Body of pancreas (tissue), 4 donors: ENCODE data around the gene ORAI2. TPM values are rescaled to one million over a fixed set of nuclear protein-coding genes. Genes with fewer than 3 reads are reported as not detected.

Experiments
- ATAC-seq: fragments of 150-250 bp; one replicate; pipeline ENCODE4 v1.9.1; 2016
- DNase-seq, 4 donors: peaks; one replicate each; pipeline ENCODE4 v3.0.0-alpha.2; 2019
- H3K27ac ChIP-seq, 4 donors: fragments of 200-600 bp; sonication (generic); 1 replicate in 3 of 4; 2 replicates in 1 of 4; pipeline versions ENCODE4 v1.5.1 to v1.6.1; 2016 to 2019; ENCODE audit warnings: mild to moderate bottlenecking in 1 of 4, mixed read lengths in 1 of 4, moderate library complexity in 1 of 4
- H3K27me3 ChIP-seq, 2 donors: fragments of 200-600 bp; sonication (generic); one replicate each; pipeline ENCODE4 v1.6.0; 2016; ENCODE audit warnings: mild to moderate bottlenecking in 1 of 2
- H3K36me3 ChIP-seq, 2 donors: fragments of 200-600 bp; sonication (generic); replicated peaks in 1 of 2; 2 replicates each; pipeline ENCODE4 v1.5.1; 2016; ENCODE audit warnings: low read depth in 2 of 2; ENCODE audit not compliant: insufficient read depth in 1 of 2
- H3K4me1 ChIP-seq: fragments of 200-600 bp; sonication (generic); one replicate; pipeline ENCODE4 v1.6.0; 2016
- H3K4me3 ChIP-seq, 2 donors: fragments of 200-600 bp; sonication (generic); 1 replicate in 1 of 2; 2 replicates in 1 of 2; pipeline ENCODE4 v1.5.1; 2016 to 2019
- H3K9me3 ChIP-seq, 3 donors: fragments of 200-600 bp; sonication (generic); 1 replicate in 2 of 3; 2 replicates in 1 of 3; pipeline ENCODE4 v1.5.1; 2016
- POLR2A ChIP-seq, 3 donors: fragments of 450-650 bp; IDR thresholded peaks; one replicate each; pipeline ENCODE4 v1.6.1; 2016; ENCODE audit warnings: antibody characterized with exemption in 3 of 3, mild to moderate bottlenecking in 2 of 3
- WGBS, 2 donors: methylation state at CpG; one replicate each; pipeline ENCODE4 v1.1.5; 2017; 5-methylcytosine and 5-hydroxymethylcytosine counted together
- intact Hi-C: fragments of 100-400 bp; cut with DNase I; formaldehyde crosslinking; loops from one replicate; pipeline ENCODE4 v1.15.1; 2023
- total RNA-seq, 2 donors: library from RNA; depleted of rRNA; stranded (reverse); fragments of >200 nt; gene quantifications; one replicate each; pipeline ENCODE4 v1.1.0, GENCODE V29; 2016
- TF ChIP-seq, protein P1 (sequence below), 7 experiments: fragments of 450-650 bp in 4 of 7; fragments of 200-600 bp in 3 of 7; sonication (generic) in 3 of 7; IDR thresholded peaks; one replicate each; pipeline ENCODE4 v1.5.1; 2016 to 2019; ENCODE audit warnings: antibody characterized with exemption in 7 of 7

The ORAI2 gene
- total RNA-seq, 2 donors from 2014 or later: 11.7 to 20.8 TPM

GRCh38 chr7:102392330-102392729 is 41.0 kb upstream of the ORAI2 start:
- H3K9me3 ChIP-seq: no peaks in the 10 kb centered on the region
- no peak for ATAC-seq
- H3K27ac ChIP-seq: no peak overlapping the region
- peaks cover 14% of the 10 kb centered on the region for H3K4me1 ChIP-seq
- TF ChIP-seq POLR2A (IDR thresholded peaks at IDR 0.05): no peak
- TF ChIP-seq, protein P1, sequence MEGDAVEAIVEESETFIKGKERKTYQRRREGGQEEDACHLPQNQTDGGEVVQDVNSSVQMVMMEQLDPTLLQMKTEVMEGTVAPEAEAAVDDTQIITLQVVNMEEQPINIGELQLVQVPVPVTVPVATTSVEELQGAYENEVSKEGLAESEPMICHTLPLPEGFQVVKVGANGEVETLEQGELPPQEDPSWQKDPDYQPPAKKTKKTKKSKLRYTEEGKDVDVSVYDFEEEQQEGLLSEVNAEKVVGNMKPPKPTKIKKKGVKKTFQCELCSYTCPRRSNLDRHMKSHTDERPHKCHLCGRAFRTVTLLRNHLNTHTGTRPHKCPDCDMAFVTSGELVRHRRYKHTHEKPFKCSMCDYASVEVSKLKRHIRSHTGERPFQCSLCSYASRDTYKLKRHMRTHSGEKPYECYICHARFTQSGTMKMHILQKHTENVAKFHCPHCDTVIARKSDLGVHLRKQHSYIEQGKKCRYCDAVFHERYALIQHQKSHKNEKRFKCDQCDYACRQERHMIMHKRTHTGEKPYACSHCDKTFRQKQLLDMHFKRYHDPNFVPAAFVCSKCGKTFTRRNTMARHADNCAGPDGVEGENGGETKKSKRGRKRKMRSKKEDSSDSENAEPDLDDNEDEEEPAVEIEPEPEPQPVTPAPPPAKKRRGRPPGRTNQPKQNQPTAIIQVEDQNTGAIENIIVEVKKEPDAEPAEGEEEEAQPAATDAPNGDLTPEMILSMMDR (IDR thresholded peaks at IDR 0.05): no peak
- WGBS, 2 donors: 78 to 80% methylated on average over 1 of the region's 1 CpG
- no peak overlapping the region for H3K4me3 ChIP-seq
- intact Hi-C loops: loop anchor here (5.0 kb wide), 1 partner anchor 110 kb away; no protein-coding TSS in a partner anchor
- DNase-seq: no peak
- no peaks in the 10 kb centered on the region for H3K27me3 ChIP-seq
- H3K36me3 ChIP-seq: no peaks in the 10 kb centered on the region

DNA sequence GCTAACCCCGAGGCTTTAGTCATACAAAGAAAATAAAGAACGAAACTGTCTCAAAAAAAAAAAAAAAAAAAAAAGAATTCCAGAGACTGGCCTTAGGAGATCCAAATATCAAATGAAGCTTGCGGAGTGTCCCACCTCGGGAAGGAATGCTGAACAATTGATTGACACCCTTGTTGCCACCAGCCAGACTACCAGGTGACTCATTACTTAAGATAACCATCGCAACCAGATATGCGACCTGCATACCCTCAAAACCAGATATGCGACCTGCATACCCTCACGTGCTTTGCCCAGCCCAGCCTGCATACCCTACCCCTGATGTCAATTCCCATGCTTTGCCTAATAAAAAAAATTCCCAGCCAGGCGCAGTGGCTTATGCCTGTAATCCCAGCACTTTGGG is 39.9 kb upstream of the ORAI2 start:
- Histone ChIP-seq H3K4me3 (no peak overlapping the region), H3K27ac (no peak overlapping the region), H3K27me3 (no peaks in the 10 kb centered on the region), H3K9me3 (no peaks in the 10 kb centered on the region), H3K36me3 (no peaks in the 10 kb centered on the region), H3K4me1 (peaks cover 17% of the 10 kb centered on the region)
- TF ChIP-seq POLR2A (IDR thresholded peaks at IDR 0.05): no peak
- TF ChIP-seq, protein P1 (IDR thresholded peaks at IDR 0.05): no peak
- no peak for ATAC-seq
- 77 to 84% methylated on average over 8 to 9 of the region's 9 CpGs for WGBS, 2 donors
- no peak for DNase-seq
- intact Hi-C loops: loop anchor here (5.0 kb wide), 1 partner anchor 111 kb away; no protein-coding TSS in a partner anchor

DNA sequence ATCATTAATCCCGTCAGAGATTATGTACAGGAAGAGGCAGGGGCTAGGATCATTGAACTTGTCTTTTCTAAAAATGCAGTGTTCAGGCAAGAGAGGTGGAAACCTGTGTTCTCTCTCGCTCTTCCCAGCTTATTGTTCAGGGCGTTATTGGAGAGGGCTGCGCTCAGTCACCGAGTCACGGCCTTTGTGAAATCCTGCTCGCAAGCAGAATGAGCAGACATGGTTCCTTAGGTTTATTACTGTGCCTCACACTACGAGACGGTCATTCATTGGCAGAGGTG is 37.8 kb upstream of the ORAI2 start:
- 3 to 12% methylated on average over 9 of the region's 9 CpGs for WGBS, 2 donors
- peaks cover 17% of the 10 kb centered on the region for H3K4me1 ChIP-seq
- TF ChIP-seq POLR2A (IDR thresholded peaks at IDR 0.05): no peak
- TF ChIP-seq, protein P1 (IDR thresholded peaks at IDR 0.05): no peak
- peaks cover 0 to 3% of the 10 kb centered on the region in 2 donors for H3K36me3 ChIP-seq
- intact Hi-C loops: no loop called here
- ATAC-seq: no peak
- no peaks in the 10 kb centered on the region for H3K27me3 ChIP-seq
- H3K9me3 ChIP-seq: no peaks in the 10 kb centered on the region
- DNase-seq: no peak
- no peak overlapping the region for H3K4me3 ChIP-seq
- peak overlapping the region; percentile 60 to 84 (median 72) for H3K27ac ChIP-seq

DNA sequence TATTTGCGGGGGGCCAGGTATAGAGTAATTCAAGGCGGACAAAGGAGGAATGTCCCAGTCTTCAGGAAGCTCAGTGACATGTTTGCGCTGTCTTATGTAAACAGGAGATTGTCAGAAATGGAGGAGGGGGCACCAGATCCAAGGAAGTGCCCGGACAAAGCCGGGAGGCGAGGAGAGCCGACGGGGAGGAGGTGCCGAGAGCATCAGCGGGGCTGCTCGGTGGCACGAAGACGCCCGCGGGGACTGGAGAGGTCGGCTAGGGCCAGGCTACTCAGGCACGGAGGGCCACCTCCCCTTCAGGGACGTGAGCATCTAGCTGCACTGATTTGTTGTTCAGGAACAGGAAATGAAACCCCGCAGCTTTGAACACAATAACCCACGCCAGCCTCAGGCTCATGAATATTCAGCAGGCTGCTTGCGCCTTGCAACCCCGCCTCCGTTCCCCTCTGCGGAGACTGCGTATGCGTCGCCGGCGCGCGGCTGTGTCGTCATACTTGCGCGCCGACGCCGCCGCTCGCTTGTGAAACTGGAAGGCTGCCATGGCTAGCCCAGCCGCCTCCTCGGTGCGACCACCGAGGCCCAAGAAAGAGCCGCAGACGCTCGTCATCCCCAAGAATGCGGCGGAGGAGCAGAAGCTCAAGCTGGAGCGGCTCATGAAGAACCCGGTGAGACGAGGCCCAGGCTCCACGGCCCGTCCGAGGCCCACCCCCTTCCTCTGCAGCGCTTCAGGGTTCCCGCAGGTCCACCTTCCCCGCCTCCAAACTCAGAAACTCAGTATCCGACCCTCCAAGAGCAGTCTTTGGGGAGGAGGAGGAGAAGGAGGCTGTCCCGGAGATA is 37.3 kb upstream of the ORAI2 start, which contains the start of gene PRKRIP1:
Gene PRKRIP1 (plus strand): TSS at position 491 of the 837 bp plus-strand sequence. CDS start 49 bp downstream, at position 540.
- peak; percentile 84 to 93 (median 86) for DNase-seq
- peak within 1 kb of the TSS; percentile 60 to 84 (median 72) for H3K27ac ChIP-seq
- H3K4me3 ChIP-seq: peak within 1 kb of the TSS; percentile 84 to 87
- ATAC-seq: peak; percentile 94
- WGBS, 2 donors: 0% methylated on average over 19 to 57 of the region's 59 CpGs
- H3K27me3 ChIP-seq: no peaks in the 10 kb centered on the region
- intact Hi-C loops: no loop called here
- TF ChIP-seq POLR2A (IDR thresholded peaks at IDR 0.05): peak; percentile 14 to 74 (median 63)
- TF ChIP-seq, protein P1 (IDR thresholded peaks at IDR 0.05): no peak
- peaks cover 0 to 3% of the 10 kb centered on the region in 2 donors for H3K36me3 ChIP-seq
- no peaks in the 10 kb centered on the region for H3K9me3 ChIP-seq
- H3K4me1 ChIP-seq: peaks cover 17% of the 10 kb centered on the region

- ATAC-seq: no peak
- intact Hi-C loops: no loop called here
- no peaks in the 10 kb centered on the region for H3K27me3 ChIP-seq
- peak overlapping the region; percentile 56 to 84 (median 70) for H3K27ac ChIP-seq
- H3K36me3 ChIP-seq: peaks cover 0 to 3% of the 10 kb centered on the region in 2 donors
- DNase-seq: no peak
- peaks cover 17% of the 10 kb centered on the region for H3K4me1 ChIP-seq
- 0 to 1% methylated on average over 12 of the region's 12 CpGs for WGBS, 2 donors
- H3K9me3 ChIP-seq: no peaks in the 10 kb centered on the region
- peak overlapping the region; percentile 84 to 87 for H3K4me3 ChIP-seq
- TF ChIP-seq, protein P1 (IDR thresholded peaks at IDR 0.05): no peak
- TF ChIP-seq POLR2A (IDR thresholded peaks at IDR 0.05): no peak
Observed at GRCh38 chr7:102396710-102397019, 36.7 kb upstream of the ORAI2 start.
